Measurements from ENCODE around the gene PPRC1.

Gene PPRC1

GRCh38 chr10:102096449-102096848 lies 36.4 kb upstream of the PPRC1 start:
- DNase-seq (ENCODE audit: low spot score), result no peak
- no peak for TF ChIP-seq CTCF (IDR thresholded peaks at IDR 0.05; ENCODE audit: extremely low read depth, insufficient read depth, missing control alignments)
- in situ Hi-C loops (cut with MboI; ENCODE audit: low pct_unique_long_range_greater_than_20kb, low sequenced_read_pairs, unreplicated experiment), result no loop called here

- DNase-seq (ENCODE audit: low spot score), result no peak
- no peak for TF ChIP-seq CTCF (IDR thresholded peaks at IDR 0.05; ENCODE audit: extremely low read depth, insufficient read depth, missing control alignments)
- in situ Hi-C loops (cut with MboI; ENCODE audit: low pct_unique_long_range_greater_than_20kb, low sequenced_read_pairs, unreplicated experiment), result no loop called here
Measured at GRCh38 chr10:102101152-102101551, 31.7 kb upstream of the PPRC1 start.

- in situ Hi-C loops (cut with MboI; ENCODE audit: low pct_unique_long_range_greater_than_20kb, low sequenced_read_pairs, unreplicated experiment), result no loop called here
- no peak for DNase-seq (ENCODE audit: low spot score)
- no peak for TF ChIP-seq CTCF (IDR thresholded peaks at IDR 0.05; ENCODE audit: extremely low read depth, insufficient read depth, missing control alignments)
Measured at GRCh38 chr10:102102421-102102820, 30.4 kb upstream of the PPRC1 start.

- no peak for DNase-seq (ENCODE audit: low spot score)
- TF ChIP-seq CTCF (IDR thresholded peaks at IDR 0.05; ENCODE audit: extremely low read depth, insufficient read depth, missing control alignments), result no peak
- in situ Hi-C loops (cut with MboI; ENCODE audit: low pct_unique_long_range_greater_than_20kb, low sequenced_read_pairs, unreplicated experiment), result no loop called here
Measured at GRCh38 chr10:102106998-102107397, 25.8 kb upstream of the PPRC1 start.

- in situ Hi-C loops (cut with MboI; ENCODE audit: low pct_unique_long_range_greater_than_20kb, low sequenced_read_pairs, unreplicated experiment), result no loop called here
- DNase-seq (ENCODE audit: low spot score), result no peak
- TF ChIP-seq CTCF (IDR thresholded peaks at IDR 0.05; ENCODE audit: extremely low read depth, insufficient read depth, missing control alignments), result no peak
Measured at GRCh38 chr10:102109166-102110116, 23.4 kb upstream of the PPRC1 start.

- in situ Hi-C loops (cut with MboI; ENCODE audit: low pct_unique_long_range_greater_than_20kb, low sequenced_read_pairs, unreplicated experiment), result no loop called here
- TF ChIP-seq CTCF (IDR thresholded peaks at IDR 0.05; ENCODE audit: extremely low read depth, insufficient read depth, missing control alignments), result no peak
- DNase-seq (ENCODE audit: low spot score), result no peak
Measured at GRCh38 chr10:102111276-102111675, 21.6 kb upstream of the PPRC1 start.
